Caco-2 (cell line): ENCODE measurements around the gene YPEL4. TPM values are rescaled to one million over a fixed set of nuclear protein-coding genes. Genes with fewer than 3 reads are reported as not detected.

Source experiments
- BruUV-seq: library from RNA; stranded (reverse); fragments of 400-500 nt; replicated peaks from 2 replicates; lab custom pipeline; 2021; lab: Mats Ljungman, UMichigan
- CTCF ChIA-PET: fragments of 300-600 bp; sonication (Branson Sonifier 250); formaldehyde crosslinking; loops from one replicate; lab custom pipeline; 2022; ENCODE audit warnings: antibody characterized with exemption; lab: Charles Lee
- POLR2A ChIA-PET: fragments of 300-600 bp; sonication (Branson Sonifier 250); formaldehyde crosslinking; loops from one replicate; lab custom pipeline; 2022; ENCODE audit warnings: antibody characterized with exemption; lab: Charles Lee
- DNase-seq, 2 experiments: peaks; one replicate each; pipeline versions ENCODE4 v3.0.0 to v3.0.0-alpha.2; 2020 to 2022
- H3K27me3 ChIP-seq: replicated peaks from 2 replicates; pipeline ENCODE4 v1.6.0; 2011; ENCODE audit warnings: low read length; ENCODE audit not compliant: control insufficient read depth, insufficient read depth
- H3K36me3 ChIP-seq: 2 replicates; pipeline ENCODE4 v1.5.1; 2011; ENCODE audit warnings: low read length; ENCODE audit not compliant: control insufficient read depth, insufficient read depth
- H3K4me1 ChIP-seq: fragments of 250-450 bp; sonication (Bioruptor Pico); 2 replicates; pipeline ENCODE4 v1.5.1; 2020; ENCODE audit warnings: mild to moderate bottlenecking
- H3K4me3 ChIP-seq: 2 replicates; pipeline ENCODE4 v1.5.1; 2011; ENCODE audit warnings: low read depth, mild to moderate bottlenecking, control low read depth, low read length
- H3K9me3 ChIP-seq: fragments of 250-450 bp; sonication (Bioruptor Pico); 2 replicates; pipeline ENCODE4 v1.5.1; 2020; ENCODE audit warnings: mild to moderate bottlenecking, moderate library complexity
- H3K27ac Mint-ChIP-seq: one replicate; pipeline ENCODE4 v1.8.0; 2022; ENCODE audit warnings: mixed read lengths; ENCODE audit not compliant: unreplicated experiment
- H3K27me3 Mint-ChIP-seq: one replicate; pipeline ENCODE4 v1.8.0; 2022; ENCODE audit warnings: mixed read lengths; ENCODE audit not compliant: insufficient read depth, unreplicated experiment
- H3K36me3 Mint-ChIP-seq: one replicate; pipeline ENCODE4 v1.8.0; 2022; ENCODE audit warnings: mild to moderate bottlenecking, mixed read lengths; ENCODE audit not compliant: insufficient read depth, unreplicated experiment
- H3K4me1 Mint-ChIP-seq: one replicate; pipeline ENCODE4 v1.8.0; 2022; ENCODE audit warnings: low read depth, mixed read lengths; ENCODE audit not compliant: unreplicated experiment
- H3K4me3 Mint-ChIP-seq: one replicate; pipeline ENCODE4 v1.8.0; 2022; ENCODE audit warnings: mild to moderate bottlenecking, moderate library complexity, mixed read lengths; ENCODE audit not compliant: unreplicated experiment
- H3K9me3 Mint-ChIP-seq: one replicate; pipeline ENCODE4 v1.8.0; 2022; ENCODE audit warnings: mixed read lengths; ENCODE audit not compliant: unreplicated experiment
- CTCF ChIP-seq, 2 experiments: fragments of 200-600 bp in 1 of 2; IDR thresholded peaks; 1 replicate in 1 of 2; 2 replicates in 1 of 2; pipeline versions ENCODE4 v1.5.1 to v1.8.0; 2011 to 2022; ENCODE audit warnings: antibody characterized with exemption in 1 of 2, control low read depth in 1 of 2, inconsistent platforms in 1 of 2, low read depth in 1 of 2, low read length in 1 of 2, mild to moderate bottlenecking in 1 of 2, moderate library complexity in 1 of 2; ENCODE audit not compliant: insufficient read depth in 1 of 2, severe bottlenecking in 1 of 2, unreplicated experiment in 1 of 2
- intact Hi-C: fragments of 100-400 bp; cut with micrococcal nuclease; formaldehyde crosslinking; loops from one replicate; pipeline ENCODE4 v1.10.0; 2022; ENCODE audit not compliant: unreplicated experiment
- total RNA-seq: library from RNA; stranded (reverse); gene quantifications from 2 replicates; pipeline ENCODE4 v1.2.3, GENCODE V29; 2022

YPEL4 gene
- total RNA-seq, 1 experiment from 2014 or later: not detected

- H3K4me1 Mint-ChIP-seq: peaks cover 22% of the 10 kb centered on the region
- no peak for DNase-seq
- ChIA-PET CTCF (interaction anchor here (0.7 kb wide), 1 partner anchor 22 kb away, joined by 3 read pairs; no protein-coding TSS in a partner anchor), POLR2A (interaction anchor here (1.7 kb wide), 1 partner anchor 37 kb away, joined by 9 read pairs; the partner anchor contains the start of genes MED19 and TMX2)
- Histone ChIP-seq H3K9me3 (no peaks in the 10 kb centered on the region), H3K4me1 (peaks cover 9% of the 10 kb centered on the region), H3K36me3 (peaks cover 2% of the 10 kb centered on the region), H3K27me3 (no peaks in the 10 kb centered on the region), H3K4me3 (no peak overlapping the region)
- H3K27ac Mint-ChIP-seq: no peak overlapping the region
- H3K4me3 Mint-ChIP-seq: no peak overlapping the region
- H3K27me3 Mint-ChIP-seq: no peaks in the 10 kb centered on the region
- intact Hi-C loops: no loop called here
- no peak for TF ChIP-seq CTCF (IDR thresholded peaks at IDR 0.05; ENCODE audit: insufficient read depth in 1 of 2, low read depth in 1 of 2, low read length in 1 of 2, severe bottlenecking in 1 of 2, unreplicated experiment in 1 of 2)
- H3K36me3 Mint-ChIP-seq: peaks cover 65% of the 10 kb centered on the region
- no peaks in the 10 kb centered on the region for H3K9me3 Mint-ChIP-seq
- no TSS peak for BruUV-seq
Measured at GRCh38 chr11:57675176-57675941, 25.6 kb upstream of the YPEL4 start.

- Histone ChIP-seq H3K9me3 (no peaks in the 10 kb centered on the region), H3K4me1 (peaks cover 14% of the 10 kb centered on the region), H3K36me3 (no peaks in the 10 kb centered on the region; the same call in 1 of the 2 replicates), H3K27me3 (no peaks in the 10 kb centered on the region), H3K4me3 (no peak overlapping the region)
- peaks cover 23% of the 10 kb centered on the region for H3K4me1 Mint-ChIP-seq
- H3K27ac Mint-ChIP-seq: peak overlapping the region; percentile 11
- ChIA-PET POLR2A (interaction anchor here (0.5 to 1.7 kb wide), 2 partner anchors 33 to 38 kb away, joined by 4 to 9 read pairs; partner anchors contain the start of genes MED19 and TMX2), CTCF (no interaction called here)
- no peak for TF ChIP-seq CTCF (IDR thresholded peaks at IDR 0.05; ENCODE audit: insufficient read depth in 1 of 2, low read depth in 1 of 2, low read length in 1 of 2, severe bottlenecking in 1 of 2, unreplicated experiment in 1 of 2)
- no TSS peak for BruUV-seq
- intact Hi-C loops: no loop called here
- H3K36me3 Mint-ChIP-seq: peaks cover 65% of the 10 kb centered on the region
- DNase-seq: no peak
- H3K27me3 Mint-ChIP-seq: no peaks in the 10 kb centered on the region
- H3K4me3 Mint-ChIP-seq: no peak overlapping the region
- H3K9me3 Mint-ChIP-seq: no peaks in the 10 kb centered on the region
Measured at GRCh38 chr11:57674251-57674650, 24.5 kb upstream of the YPEL4 start.

GRCh38 chr11:57668434-57668782, 18.7 kb upstream of the YPEL4 start:
- POLR2A ChIA-PET: no interaction called here

More at GRCh38 chr11:57668434-57668782, 18.7 kb upstream of the YPEL4 start:
- Mint-ChIP-seq H3K27me3 (no peaks in the 10 kb centered on the region), H3K36me3 (peaks cover 34% of the 10 kb centered on the region), H3K9me3 (no peaks in the 10 kb centered on the region), H3K4me3 (peak overlapping the region; percentile 99), H3K4me1 (peaks cover 17% of the 10 kb centered on the region), H3K27ac (peak overlapping the region; percentile 100)
- Histone ChIP-seq H3K4me1 (peaks cover 14% of the 10 kb centered on the region; the same call in 1 of the 2 replicates), H3K36me3 (no peaks in the 10 kb centered on the region; the same call in 1 of the 2 replicates), H3K4me3 (peak overlapping the region; percentile 74), H3K27me3 (no peaks in the 10 kb centered on the region), H3K9me3 (no peaks in the 10 kb centered on the region)
- no peak for TF ChIP-seq CTCF (IDR thresholded peaks at IDR 0.05; ENCODE audit: insufficient read depth in 1 of 2, low read depth in 1 of 2, low read length in 1 of 2, severe bottlenecking in 1 of 2, unreplicated experiment in 1 of 2)
- intact Hi-C loops: loop anchor here (2.0 kb wide), 1 partner anchor 14 kb away; no protein-coding TSS in a partner anchor
- DNase-seq: no peak
- BruUV-seq: no TSS peak
- CTCF ChIA-PET: interaction anchor here (1.0 kb wide), 1 partner anchor 24 kb away, joined by 3 read pairs; no protein-coding TSS in a partner anchor
